GM21717 (cell line): ENCODE data around the gene CCN2.
A peak's percentile ranks its signal among the peaks of the same experiment; 100 is the strongest.
"Not testable (repeated sequence)": the region's sequence is repeated elsewhere in the genome, so short reads cannot be mapped to it uniquely, and the experiment has no call there.

Experiments
- ATAC-seq: cut with Tn5 transposase; IDR thresholded peaks from one replicate; pipeline ENCODE4 v1.9.1; 2021; ENCODE audit warnings: mild to moderate bottlenecking, moderate library complexity; ENCODE audit not compliant: unreplicated experiment

Gene CCN2

GRCh38 chr6:131946404-131946991 lies 4.7 kb downstream of the CCN2 start:
- no peak for ATAC-seq

- no peak for ATAC-seq
Measured at GRCh38 chr6:131945971-131946370, 5.2 kb downstream of the CCN2 start.

- ATAC-seq, result no peak
Measured at GRCh38 chr6:131937703-131938631, 13.2 kb downstream of the CCN2 start.

- ATAC-seq, result no peak
Measured at GRCh38 chr6:131937226-131937625, 13.9 kb downstream of the CCN2 start.

GRCh38 chr6:131936156-131936555 lies 15.0 kb downstream of the CCN2 start:
- no peak for ATAC-seq

GRCh38 chr6:131931063-131931750 lies 20.0 kb downstream of the CCN2 start:
- no peak for ATAC-seq

- no peak for ATAC-seq
Measured at GRCh38 chr6:131929976-131930375, 21.2 kb downstream of the CCN2 start.

- ATAC-seq, result no peak
Measured at GRCh38 chr6:131929264-131929663, 21.9 kb downstream of the CCN2 start.

- ATAC-seq, result no peak
Measured at GRCh38 chr6:131924881-131925474, 26.2 kb downstream of the CCN2 start.

GRCh38 chr6:131923356-131923755 lies 27.8 kb downstream of the CCN2 start:
- ATAC-seq, result no peak

- no peak for ATAC-seq
Measured at GRCh38 chr6:131920656-131921055, 30.5 kb downstream of the CCN2 start.

GRCh38 chr6:131918650-131919355 lies 32.4 kb downstream of the CCN2 start:
- no peak for ATAC-seq

- no peak for ATAC-seq
Measured at GRCh38 chr6:131917763-131918649, 33.2 kb downstream of the CCN2 start.

- no peak for ATAC-seq
Measured at GRCh38 chr6:131917318-131917717, 33.9 kb downstream of the CCN2 start.

- no peak for ATAC-seq
Measured at GRCh38 chr6:131916847-131917246, 34.3 kb downstream of the CCN2 start.

- ATAC-seq, result not testable (repeated sequence)
Measured at GRCh38 chr6:131916091-131916796, 34.9 kb downstream of the CCN2 start.

- ATAC-seq, result peak; percentile 82
Measured at GRCh38 chr6:131914967-131915751, 36.0 kb downstream of the CCN2 start.

GRCh38 chr6:131914234-131914633 lies 36.9 kb downstream of the CCN2 start:
- ATAC-seq, result no peak
